ENCODE results near the gene TIMM50.

Gene TIMM50

GRCh38 chr19:39483141-39483540 is 2.5 kb downstream of the TIMM50 start:
- Histone ChIP-seq H3K27ac (ENCODE audit: low read depth, low read length, severe bottlenecking) (no peak overlapping the region), H3K4me1 (ENCODE audit: control insufficient read depth, insufficient read depth, low read length, poor library complexity, severe bottlenecking) (peaks cover 8% of the 10 kb centered on the region), H3K9me3 (ENCODE audit: control insufficient read depth, low read length) (no peaks in the 10 kb centered on the region), H3K36me3 (ENCODE audit: control insufficient read depth, insufficient read depth, low read length) (peaks cover 51% of the 10 kb centered on the region), H3K4me3 (ENCODE audit: extremely low read depth, insufficient read depth, low read length, poor library complexity, severe bottlenecking) (no peak overlapping the region)
- whole genome bisulfite sequencing, 2 experiments (ENCODE audit: insufficient coverage in 2 of 2), result 83 to 100% methylated on average over 1 of the region's 6 CpGs

GRCh38 chr19:39489756-39490155 is 9.1 kb downstream of the TIMM50 start:
- 77 to 83% methylated on average over 7 to 8 of the region's 10 CpGs for WGBS, 2 experiments (ENCODE audit: insufficient coverage in 2 of 2)
- Histone ChIP-seq H3K4me3 (ENCODE audit: extremely low read depth, insufficient read depth, low read length, poor library complexity, severe bottlenecking) (no peak overlapping the region), H3K36me3 (ENCODE audit: control insufficient read depth, insufficient read depth, low read length) (peaks cover 69% of the 10 kb centered on the region), H3K4me1 (ENCODE audit: control insufficient read depth, insufficient read depth, low read length, poor library complexity, severe bottlenecking) (no peaks in the 10 kb centered on the region), H3K27ac (ENCODE audit: low read depth, low read length, severe bottlenecking) (no peak overlapping the region), H3K9me3 (ENCODE audit: control insufficient read depth, low read length) (no peaks in the 10 kb centered on the region)

DNA sequence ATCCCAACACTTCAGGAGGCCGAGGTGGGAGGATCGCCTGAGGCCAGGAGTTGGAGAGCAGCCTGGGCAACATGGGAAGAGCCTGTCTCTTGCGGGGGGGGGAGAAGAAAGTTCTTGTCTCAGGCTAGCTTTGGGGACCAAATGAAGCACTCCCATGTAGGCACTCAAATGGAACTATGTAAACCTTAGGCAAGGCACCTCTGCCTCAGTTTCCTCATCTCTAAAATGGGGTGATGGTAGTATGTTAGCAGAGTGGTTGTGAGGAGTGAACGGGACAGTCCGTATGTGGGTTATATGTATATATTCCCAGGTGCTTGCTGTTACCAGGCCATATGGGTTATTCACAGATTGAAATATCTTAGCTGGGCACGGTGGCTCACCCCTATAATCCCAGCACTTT is 11.6 kb downstream of the TIMM50 start:
- no peaks in the 10 kb centered on the region for H3K9me3 ChIP-seq (ENCODE audit: control insufficient read depth, low read length)
- 90 to 100% methylated on average over 5 to 6 of the region's 6 CpGs for WGBS, 2 experiments (ENCODE audit: insufficient coverage in 2 of 2)
- no peak overlapping the region for H3K4me3 ChIP-seq (ENCODE audit: extremely low read depth, insufficient read depth, low read length, poor library complexity, severe bottlenecking)
- H3K27ac ChIP-seq (ENCODE audit: low read depth, low read length, severe bottlenecking), result no peak overlapping the region
- peaks cover 46% of the 10 kb centered on the region for H3K36me3 ChIP-seq (ENCODE audit: control insufficient read depth, insufficient read depth, low read length)
- H3K4me1 ChIP-seq (ENCODE audit: control insufficient read depth, insufficient read depth, low read length, poor library complexity, severe bottlenecking), result no peaks in the 10 kb centered on the region

- H3K4me1 ChIP-seq (ENCODE audit: control insufficient read depth, insufficient read depth, low read length, poor library complexity, severe bottlenecking), result no peaks in the 10 kb centered on the region
- no peak overlapping the region for H3K4me3 ChIP-seq (ENCODE audit: extremely low read depth, insufficient read depth, low read length, poor library complexity, severe bottlenecking)
- peaks cover 44% of the 10 kb centered on the region for H3K36me3 ChIP-seq (ENCODE audit: control insufficient read depth, insufficient read depth, low read length)
- no peak overlapping the region for H3K27ac ChIP-seq (ENCODE audit: low read depth, low read length, severe bottlenecking)
- H3K9me3 ChIP-seq (ENCODE audit: control insufficient read depth, low read length), result no peaks in the 10 kb centered on the region
- WGBS, 2 experiments (ENCODE audit: insufficient coverage in 2 of 2), result no CpG with 5 or more reads among the region's 3 CpGs
Measured at GRCh38 chr19:39492788-39493187, 12.2 kb downstream of the TIMM50 start.

- 83 to 93% methylated on average over 5 of the region's 5 CpGs for WGBS, 2 experiments (ENCODE audit: insufficient coverage in 2 of 2)
- Histone ChIP-seq H3K9me3 (ENCODE audit: control insufficient read depth, low read length) (no peaks in the 10 kb centered on the region), H3K4me3 (ENCODE audit: extremely low read depth, insufficient read depth, low read length, poor library complexity, severe bottlenecking) (no peak overlapping the region), H3K36me3 (ENCODE audit: control insufficient read depth, insufficient read depth, low read length) (peaks cover 25% of the 10 kb centered on the region), H3K4me1 (ENCODE audit: control insufficient read depth, insufficient read depth, low read length, poor library complexity, severe bottlenecking) (no peaks in the 10 kb centered on the region), H3K27ac (ENCODE audit: low read depth, low read length, severe bottlenecking) (no peak overlapping the region)
Measured at GRCh38 chr19:39494661-39495060, 14.0 kb downstream of the TIMM50 start.

- 90 to 100% methylated on average over 2 to 4 of the region's 5 CpGs for WGBS, 2 experiments (ENCODE audit: insufficient coverage in 2 of 2)
- no peak overlapping the region for H3K4me3 ChIP-seq (ENCODE audit: extremely low read depth, insufficient read depth, low read length, poor library complexity, severe bottlenecking)
- no peak overlapping the region for H3K27ac ChIP-seq (ENCODE audit: low read depth, low read length, severe bottlenecking)
- no peaks in the 10 kb centered on the region for H3K9me3 ChIP-seq (ENCODE audit: control insufficient read depth, low read length)
- no peaks in the 10 kb centered on the region for H3K4me1 ChIP-seq (ENCODE audit: control insufficient read depth, insufficient read depth, low read length, poor library complexity, severe bottlenecking)
- H3K36me3 ChIP-seq (ENCODE audit: control insufficient read depth, insufficient read depth, low read length), result peaks cover 11% of the 10 kb centered on the region
Measured at GRCh38 chr19:39496063-39496462, 15.4 kb downstream of the TIMM50 start.

- no peak overlapping the region for H3K27ac ChIP-seq (ENCODE audit: low read depth, low read length, severe bottlenecking)
- no peaks in the 10 kb centered on the region for H3K9me3 ChIP-seq (ENCODE audit: control insufficient read depth, low read length)
- H3K36me3 ChIP-seq (ENCODE audit: control insufficient read depth, insufficient read depth, low read length), result no peaks in the 10 kb centered on the region
- peak overlapping the region; percentile 28 for H3K4me3 ChIP-seq (ENCODE audit: extremely low read depth, insufficient read depth, low read length, poor library complexity, severe bottlenecking)
- no peaks in the 10 kb centered on the region for H3K4me1 ChIP-seq (ENCODE audit: control insufficient read depth, insufficient read depth, low read length, poor library complexity, severe bottlenecking)
- WGBS, 2 experiments (ENCODE audit: insufficient coverage in 2 of 2), result 0% methylated on average over 6 of the region's 7 CpGs; no CpG with 5 or more reads in 1 of the 2 experiments
Measured at GRCh38 chr19:39497701-39497995, 17.0 kb downstream of the TIMM50 start.

DNA sequence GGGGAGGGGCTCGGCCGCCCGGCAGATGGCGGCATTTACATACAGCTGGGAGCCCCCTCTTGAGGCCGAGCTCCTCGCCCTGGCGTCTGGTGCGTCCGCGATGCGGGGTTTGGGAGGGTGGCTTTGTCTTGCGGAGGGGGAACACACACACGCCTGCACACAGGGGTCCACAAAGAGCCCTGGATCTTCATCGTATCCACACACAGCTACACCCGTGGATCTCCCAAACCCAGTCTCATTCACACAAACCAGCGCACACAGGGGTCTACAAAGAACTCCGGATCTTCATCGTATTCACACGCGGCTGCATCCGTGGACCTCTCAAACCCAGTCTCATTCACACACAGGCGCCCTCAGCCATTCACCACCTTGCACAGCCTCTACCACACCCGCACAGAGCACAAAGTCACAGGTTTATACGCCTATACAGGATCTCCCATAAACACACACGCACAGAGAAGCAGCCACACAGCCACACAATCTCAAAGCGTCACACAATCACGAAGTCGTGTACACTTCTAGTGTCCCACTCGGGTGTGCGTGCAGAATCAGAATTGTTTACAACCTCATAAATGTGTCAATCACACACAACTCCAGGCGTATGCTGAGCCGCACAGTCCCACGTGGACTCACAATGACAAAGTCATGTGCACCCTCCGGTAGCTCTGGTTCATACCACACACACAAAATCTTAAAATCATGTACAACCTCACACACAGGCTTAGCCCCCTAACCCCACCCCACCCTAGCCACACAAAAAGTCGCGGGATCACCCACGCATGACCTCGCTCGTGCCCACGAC is 17.6 kb downstream of the TIMM50 start:
- no peaks in the 10 kb centered on the region for H3K9me3 ChIP-seq (ENCODE audit: control insufficient read depth, low read length)
- H3K36me3 ChIP-seq (ENCODE audit: control insufficient read depth, insufficient read depth, low read length), result no peaks in the 10 kb centered on the region
- peak overlapping the region; percentile 28 for H3K4me3 ChIP-seq (ENCODE audit: extremely low read depth, insufficient read depth, low read length, poor library complexity, severe bottlenecking)
- H3K27ac ChIP-seq (ENCODE audit: low read depth, low read length, severe bottlenecking), result peak overlapping the region; percentile 49
- no peaks in the 10 kb centered on the region for H3K4me1 ChIP-seq (ENCODE audit: control insufficient read depth, insufficient read depth, low read length, poor library complexity, severe bottlenecking)
- 2 to 4% methylated on average over 26 to 31 of the region's 40 CpGs for WGBS, 2 experiments (ENCODE audit: insufficient coverage in 2 of 2)

DNA sequence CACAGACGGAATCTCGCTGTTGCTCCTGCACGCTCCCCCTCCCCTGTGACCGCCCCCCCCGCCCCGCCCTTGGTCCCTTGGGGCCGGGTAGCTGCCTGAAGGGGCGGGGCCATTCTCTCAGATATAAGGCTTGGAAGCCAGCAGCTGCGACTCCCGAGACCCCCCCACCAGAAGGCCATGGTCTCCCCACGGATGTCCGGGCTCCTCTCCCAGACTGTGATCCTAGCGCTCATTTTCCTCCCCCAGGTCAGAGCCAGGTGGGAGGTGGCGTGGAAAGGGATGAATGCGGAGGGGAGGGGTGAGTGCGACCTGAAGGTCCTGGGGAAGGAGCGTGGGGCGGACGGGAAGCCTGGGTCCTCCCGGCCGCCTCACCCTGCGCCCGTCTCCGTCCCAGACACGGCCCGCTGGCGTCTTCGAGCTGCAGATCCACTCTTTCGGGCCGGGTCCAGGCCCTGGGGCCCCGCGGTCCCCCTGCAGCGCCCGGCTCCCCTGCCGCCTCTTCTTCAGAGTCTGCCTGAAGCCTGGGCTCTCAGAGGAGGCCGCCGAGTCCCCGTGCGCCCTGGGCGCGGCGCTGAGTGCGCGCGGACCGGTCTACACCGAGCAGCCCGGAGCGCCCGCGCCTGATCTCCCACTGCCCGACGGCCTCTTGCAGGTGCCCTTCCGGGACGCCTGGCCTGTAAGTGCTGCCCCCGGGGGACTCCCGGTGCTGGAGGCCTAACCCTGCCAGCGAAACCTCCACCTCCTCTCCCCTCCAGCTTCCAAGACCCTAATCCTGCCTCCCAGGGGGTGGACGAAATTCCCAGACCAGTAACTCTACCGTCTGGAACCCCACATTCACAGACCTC is 18.4 kb downstream of the TIMM50 start, which contains the start of gene DLL3:
TSS of gene DLL3 (plus strand) at position 150 of the 845 bp plus-strand sequence. CDS start at position 178, 28 bp downstream.
- H3K4me3 ChIP-seq (ENCODE audit: extremely low read depth, insufficient read depth, low read length, poor library complexity, severe bottlenecking), result peak within 1 kb of the TSS; percentile 28

GRCh38 chr19:39499932-39500331 is 19.3 kb downstream of the TIMM50 start:
- no peaks in the 10 kb centered on the region for H3K36me3 ChIP-seq (ENCODE audit: control insufficient read depth, insufficient read depth, low read length)
- 74 to 75% methylated on average over 5 of the region's 8 CpGs for WGBS, 2 experiments (ENCODE audit: insufficient coverage in 2 of 2)
- H3K4me3 ChIP-seq (ENCODE audit: extremely low read depth, insufficient read depth, low read length, poor library complexity, severe bottlenecking), result no peak overlapping the region
- H3K4me1 ChIP-seq (ENCODE audit: control insufficient read depth, insufficient read depth, low read length, poor library complexity, severe bottlenecking), result no peaks in the 10 kb centered on the region
- no peaks in the 10 kb centered on the region for H3K9me3 ChIP-seq (ENCODE audit: control insufficient read depth, low read length)
- no peak overlapping the region for H3K27ac ChIP-seq (ENCODE audit: low read depth, low read length, severe bottlenecking)

More for the DNA sequence above, 18.4 kb downstream of the TIMM50 start, which contains the start of gene DLL3:
- H3K27ac ChIP-seq (ENCODE audit: low read depth, low read length, severe bottlenecking), result peak within 1 kb of the TSS; percentile 49
- H3K9me3 ChIP-seq (ENCODE audit: control insufficient read depth, low read length), result no peaks in the 10 kb centered on the region
- no peaks in the 10 kb centered on the region for H3K4me1 ChIP-seq (ENCODE audit: control insufficient read depth, insufficient read depth, low read length, poor library complexity, severe bottlenecking)
- no peaks in the 10 kb centered on the region for H3K36me3 ChIP-seq (ENCODE audit: control insufficient read depth, insufficient read depth, low read length)
- 2 to 7% methylated on average over 20 to 41 of the region's 60 CpGs for WGBS, 2 experiments (ENCODE audit: insufficient coverage in 2 of 2)
